GM12892 (cell line): ENCODE results near the gene HYDIN.

ENCODE experiments used
- POLR2A ChIP-seq: IDR thresholded peaks from 2 replicates; pipeline ENCODE4 v1.6.1; 2011; ENCODE audit warnings: low read depth, low read length, control low read depth
- POLR2AphosphoS5 ChIP-seq: IDR thresholded peaks from 2 replicates; pipeline ENCODE4 v1.6.1; 2011; ENCODE audit warnings: low read depth, low read length, control low read depth

DNA sequence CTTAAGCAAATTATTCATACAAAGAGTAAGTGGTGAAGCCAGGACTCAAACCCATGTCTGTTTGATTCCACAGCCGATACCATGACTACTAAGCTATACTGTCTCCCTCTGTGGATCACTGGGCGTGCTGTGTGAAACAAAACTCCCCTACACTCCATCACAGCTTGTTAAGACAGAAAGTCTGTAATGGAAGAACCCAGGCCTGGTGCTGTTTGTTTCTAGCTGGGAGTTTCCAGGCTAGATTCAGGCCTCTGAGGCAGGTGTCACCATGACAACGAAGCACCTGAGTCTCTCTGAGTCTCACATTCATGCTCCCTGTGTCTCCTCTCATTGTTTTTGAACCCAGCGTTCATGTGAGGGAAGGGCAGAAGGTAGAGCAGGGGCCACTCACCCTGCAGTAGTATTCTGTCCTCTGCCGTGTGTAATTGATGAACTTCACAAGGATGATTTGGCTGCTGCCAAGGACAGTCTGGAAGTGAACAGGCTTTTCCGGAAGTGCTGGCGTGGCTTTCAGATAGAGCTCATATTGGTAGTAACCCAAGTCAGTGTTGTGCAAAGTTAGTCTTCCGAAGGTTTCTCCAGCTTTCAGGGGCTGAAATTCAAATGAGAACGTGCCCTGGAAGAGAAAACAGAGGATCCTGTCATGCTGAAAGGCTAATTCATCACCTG lies 421.0 kb downstream of the HYDIN start:
- no peak for TF ChIP-seq POLR2AphosphoS5
- TF ChIP-seq POLR2A: no peak
